ENCODE data around the gene GLDN. TPM values are rescaled to one million over a fixed set of nuclear protein-coding genes. Genes with fewer than 3 reads are reported as not detected.

GLDN gene
- total and polyA plus RNA-seq, 2 of the 8 experiments (the other 6 are each of a cell fraction or from before 2014, with no cell fraction given) = 0.24 to 0.50 TPM

- Histone ChIP-seq H2AK5ac (ENCODE audit: low read depth, low read length) (no peak overlapping the region), H3K23me2 (ENCODE audit: low read depth, low read length) (no peaks in the 10 kb centered on the region), H3K4me3 (ENCODE audit: extremely low read depth in 1 of 4, insufficient read depth in 2 of 4, low read depth in 3 of 4, low read length in 4 of 4) (no peak overlapping the region), H4K5ac (ENCODE audit: insufficient read length, low read depth, low read length) (no peak overlapping the region), H3K9me3 (ENCODE audit: insufficient read depth in 2 of 2, low read depth in 1 of 2, low read length in 1 of 2) (0 out of 4 replicates have a peak, but pooled peaks cover 0 to 3% of the 10 kb centered on the region in 2 experiments), H2BK120ac (replicated peaks; ENCODE audit: low read depth, low read length) (no peak overlapping the region), H3K27me3 (replicated peaks in 1 of 4; ENCODE audit: control insufficient read depth in 3 of 4, extremely low read depth in 1 of 4, insufficient read depth in 3 of 4, low read length in 3 of 4) (no peaks in the 10 kb centered on the region), H2BK12ac (ENCODE audit: low read depth, low read length) (no peak overlapping the region), H3K79me2 (ENCODE audit: control insufficient read depth in 1 of 2, insufficient read depth in 2 of 2, low read length in 2 of 2) (no peaks in the 10 kb centered on the region), H3K56ac (replicated peaks; ENCODE audit: insufficient read length, low read depth, low read length) (no peak overlapping the region), H2BK5ac (ENCODE audit: low read depth, low read length) (no peak overlapping the region), H2BK15ac (ENCODE audit: low read length) (no peak overlapping the region), H3K9ac (replicated peaks in 1 of 4; ENCODE audit: extremely low read depth in 1 of 4, low read depth in 3 of 4, low read length in 3 of 4) (no peak overlapping the region), H3K79me1 (ENCODE audit: low read depth, low read length) (no peaks in the 10 kb centered on the region), H3K27ac (ENCODE audit: low read depth, low read length) (no peak overlapping the region), H3K4me1 (replicated peaks in 1 of 4; ENCODE audit: control insufficient read depth in 3 of 4, insufficient read depth in 4 of 4, low read length in 3 of 4) (peaks cover 5 to 14% (median 8%) of the 10 kb centered on the region in 4 experiments; a peak in 6 of 7 replicates), H3K4ac (replicated peaks; ENCODE audit: insufficient read length, low read depth, low read length) (no peak overlapping the region), H2AFZ (ENCODE audit: low read length) (no peak overlapping the region), H4K91ac (replicated peaks; ENCODE audit: insufficient read length, low read length) (no peak overlapping the region), H4K20me1 (replicated peaks in 1 of 2; ENCODE audit: control insufficient read depth in 1 of 2, insufficient read depth in 2 of 2, low read length in 2 of 2) (no peaks in the 10 kb centered on the region), H2BK20ac (ENCODE audit: low read length) (no peak overlapping the region), H3K23ac (ENCODE audit: insufficient read length) (no peak overlapping the region), H4K8ac (ENCODE audit: extremely low read depth, insufficient read depth, low read length) (no peak overlapping the region), H3K18ac (ENCODE audit: extremely low read depth, low read length) (no peak overlapping the region), H3K14ac (ENCODE audit: insufficient read length) (no peak overlapping the region), H3K4me2 (ENCODE audit: insufficient read depth in 1 of 2, low read depth in 2 of 2, low read length in 2 of 2) (no peak overlapping the region), H3K36me3 (ENCODE audit: control insufficient read depth in 2 of 4, insufficient read depth in 4 of 4, low read length in 3 of 4) (no peaks in the 10 kb centered on the region)
- ChIA-PET CTCF (ENCODE audit: partially characterized antibody) (interaction anchor here (0.7 to 7.8 kb wide), 12 partner anchors 10 to 311 kb away, joined by 3 to 70 read pairs (median 5); no protein-coding TSS in a partner anchor), POLR2A (ENCODE audit: partially characterized antibody) (interaction anchor here (1.0 kb wide), 1 partner anchor 9 kb away, joined by 3 read pairs; no protein-coding TSS in a partner anchor)
- WGBS, 2 experiments (ENCODE audit: extremely low coverage in 1 of 2, insufficient coverage in 1 of 2, insufficient read length in 1 of 2, insufficient replicate concordance in 2 of 2, low coverage in 1 of 2, low lambda C conversion rate in 2 of 2, missing lambda C conversion rate in 1 of 2) = 82% methylated on average over 7 of the region's 7 CpGs; no CpG with 5 or more reads in 1 of the 2 experiments
- TF ChIP-seq EZH2 (IDR thresholded peaks at IDR 0.05; ENCODE audit: low read depth, low read length, severe bottlenecking) (no peak), RBBP5 (IDR thresholded peaks at IDR 0.05; ENCODE audit: borderline replicate concordance, low read depth, low read length) (no peak), CHD2 (IDR thresholded peaks at IDR 0.05; ENCODE audit: low read length) (no peak), ATF3 (IDR thresholded peaks at IDR 0.05; ENCODE audit: insufficient read depth, low read depth, low read length) (no peak), POLR2AphosphoS5 (IDR thresholded peaks at IDR 0.05; ENCODE audit: low read depth, low read length) (no peak), KDM1A (IDR thresholded peaks at IDR 0.05; ENCODE audit: borderline replicate concordance, low read length) (no peak), SUZ12 (IDR thresholded peaks at IDR 0.05; ENCODE audit: low read length) (no peak), CTBP2 (IDR thresholded peaks at IDR 0.05; ENCODE audit: borderline replicate concordance, insufficient read depth, insufficient read length, low read length) (no peak), ATF2 (IDR thresholded peaks at IDR 0.05; ENCODE audit: low read length) (no peak), NRF1 (IDR thresholded peaks at IDR 0.05; ENCODE audit: low read depth, low read length) (no peak)
- DNase-seq (ENCODE audit: low read depth in 1 of 2, low spot score in 2 of 2) (no peak), FAIRE-seq (no peak)
These were observed 47.3 kb downstream of the GLDN start for GRCh38 chr15:51388726-51389125.
